Muscle layer of colon (tissue), 2 donors: ENCODE results near the gene CFI.

Experiments
- H3K27ac ChIP-seq: one replicate; pipeline ENCODE4 v1.7.0; 2013; ENCODE audit warnings: low read depth, mild to moderate bottlenecking, low read length, moderate library complexity
- H3K27me3 ChIP-seq, 2 donors: one replicate each; pipeline ENCODE4 v1.7.0; 2013; ENCODE audit warnings: low read length in 2 of 2, mild to moderate bottlenecking in 2 of 2; ENCODE audit not compliant: insufficient read depth in 2 of 2, control insufficient read depth in 1 of 2
- H3K36me3 ChIP-seq: one replicate; pipeline ENCODE4 v1.7.0; 2013; ENCODE audit warnings: mild to moderate bottlenecking, low read length; ENCODE audit not compliant: insufficient read depth
- H3K4me1 ChIP-seq: one replicate; pipeline ENCODE4 v1.7.0; 2013; ENCODE audit warnings: mild to moderate bottlenecking, low read length; ENCODE audit not compliant: insufficient read depth
- H3K4me3 ChIP-seq, 2 donors: one replicate each; pipeline ENCODE4 v1.7.0; 2013; ENCODE audit warnings: low read length in 2 of 2, low read depth in 1 of 2, mild to moderate bottlenecking in 1 of 2, moderate library complexity in 1 of 2
- H3K9ac ChIP-seq: one replicate; pipeline ENCODE4 v1.7.0; 2013; ENCODE audit warnings: low read length
- H3K9me3 ChIP-seq: one replicate; pipeline ENCODE4 v1.7.0; 2013; ENCODE audit warnings: mild to moderate bottlenecking, low read length
- donor health status: abdominal sarcoma.
- donor health status: Adenocarcinoma of cecum.

The CFI gene

GRCh38 chr4:109801895-109802319 lies at the start of gene CFI:
CFI (minus strand) TSS chr4:109801999; CDS start chr4:109801971, 28 bp downstream.
- Histone ChIP-seq H3K9me3 (no peaks in the 10 kb centered on the region), H3K36me3 (no peaks in the 10 kb centered on the region), H3K27ac (no peak within 1 kb of the TSS), H3K4me3 (no peak within 1 kb of the TSS), H3K27me3 (no peaks in the 10 kb centered on the region), H3K9ac (no peak within 1 kb of the TSS), H3K4me1 (no peaks in the 10 kb centered on the region)

DNA sequence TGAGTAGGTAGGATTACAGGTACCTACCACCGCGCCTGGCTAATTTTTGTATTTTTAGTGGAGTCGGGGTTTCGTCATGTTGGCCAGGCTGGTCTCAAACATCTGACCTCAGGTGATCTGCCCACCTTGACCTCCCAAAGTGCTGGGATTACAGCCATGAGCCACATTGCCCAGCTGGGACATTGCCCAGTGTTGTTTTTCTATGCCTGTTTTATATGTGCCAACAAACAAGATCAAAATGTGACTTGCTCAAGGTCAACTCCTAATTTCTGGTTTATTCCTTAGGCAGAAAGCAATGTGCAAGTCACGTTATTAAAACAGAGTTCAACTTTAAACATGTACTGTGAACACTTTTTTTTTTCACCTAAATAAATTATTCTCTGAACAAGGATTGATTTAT lies 48.8 kb upstream of the CFI start:
- Histone ChIP-seq H3K27me3 (no peaks in the 10 kb centered on the region), H3K36me3 (no peaks in the 10 kb centered on the region), H3K27ac (no peak overlapping the region), H3K9me3 (no peaks in the 10 kb centered on the region), H3K9ac (no peak overlapping the region), H3K4me3 (no peak overlapping the region), H3K4me1 (no peaks in the 10 kb centered on the region)

DNA sequence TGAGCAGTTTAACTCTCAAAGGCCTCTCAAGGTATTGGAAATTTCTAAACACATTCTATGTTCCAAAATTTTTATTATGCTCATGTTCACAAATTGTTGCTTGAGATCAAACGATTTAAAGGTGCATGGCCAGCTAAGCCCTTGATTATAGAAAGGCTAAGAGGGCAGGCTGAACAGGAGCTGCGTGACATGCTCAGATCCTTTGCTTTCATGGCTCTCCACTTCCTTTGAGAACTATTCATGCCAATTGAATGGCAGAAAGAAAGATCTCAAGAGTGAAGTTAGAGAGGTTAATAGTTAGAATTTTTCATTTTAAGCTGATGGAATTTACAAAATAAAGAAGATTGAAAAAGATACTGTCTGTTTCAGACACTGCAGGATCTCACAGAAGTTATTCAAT lies 46.7 kb upstream of the CFI start:
- H3K27ac ChIP-seq, result no peak overlapping the region
- no peaks in the 10 kb centered on the region for H3K36me3 ChIP-seq

DNA sequence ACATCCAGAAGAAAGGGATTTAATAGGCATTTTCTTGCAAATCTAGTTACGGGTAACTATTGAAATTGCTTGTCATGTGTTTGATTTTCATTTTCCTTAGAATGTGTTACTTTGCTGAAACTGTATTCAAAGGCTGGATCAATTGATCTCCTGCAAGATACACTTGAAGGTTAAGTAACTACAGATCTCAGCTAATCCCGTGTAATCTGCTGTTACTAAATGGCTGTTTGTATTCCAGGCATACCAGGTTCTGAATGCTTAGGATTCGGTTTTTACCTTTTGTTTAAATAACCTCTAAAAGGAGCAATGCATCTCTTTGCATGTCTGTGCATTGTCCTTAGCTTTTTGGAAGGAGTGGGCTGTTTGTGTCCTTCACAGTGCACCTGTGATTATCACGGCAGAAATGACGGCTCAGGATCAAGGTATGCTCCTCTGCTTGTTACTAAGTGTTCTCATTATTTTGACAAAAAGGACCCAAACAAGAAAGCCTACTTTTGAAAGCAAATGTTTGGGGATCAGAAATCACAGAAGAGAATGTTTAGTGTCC lies 46.2 kb upstream of the CFI start, which contains the start of gene LRIT3:
LRIT3 (plus strand) TSS at position 212 of the 547 bp plus-strand sequence; CDS start at position 307, 95 bp downstream.
- Histone ChIP-seq H3K9ac (no peak within 1 kb of the TSS), H3K9me3 (no peaks in the 10 kb centered on the region), H3K4me1 (no peaks in the 10 kb centered on the region), H3K27ac (no peak within 1 kb of the TSS), H3K36me3 (no peaks in the 10 kb centered on the region), H3K27me3 (no peaks in the 10 kb centered on the region), H3K4me3 (no peak within 1 kb of the TSS)

More for the DNA sequence above, 46.7 kb upstream of the CFI start:
- no peaks in the 10 kb centered on the region for H3K27me3 ChIP-seq
- H3K4me3 ChIP-seq, result no peak overlapping the region
- no peaks in the 10 kb centered on the region for H3K4me1 ChIP-seq
- no peak overlapping the region for H3K9ac ChIP-seq
- H3K9me3 ChIP-seq, result no peaks in the 10 kb centered on the region

GRCh38 chr4:109846395-109847098 lies 44.7 kb upstream of the CFI start:
- no peaks in the 10 kb centered on the region for H3K4me1 ChIP-seq
- H3K27ac ChIP-seq, result no peak overlapping the region
- H3K4me3 ChIP-seq, result no peak overlapping the region
- H3K27me3 ChIP-seq, result no peaks in the 10 kb centered on the region
- H3K36me3 ChIP-seq, result no peaks in the 10 kb centered on the region
- H3K9me3 ChIP-seq, result no peaks in the 10 kb centered on the region
- no peak overlapping the region for H3K9ac ChIP-seq

- Histone ChIP-seq H3K4me3 (no peak overlapping the region), H3K36me3 (no peaks in the 10 kb centered on the region)
Measured at GRCh38 chr4:109836985-109837384, 35.2 kb upstream of the CFI start.

DNA sequence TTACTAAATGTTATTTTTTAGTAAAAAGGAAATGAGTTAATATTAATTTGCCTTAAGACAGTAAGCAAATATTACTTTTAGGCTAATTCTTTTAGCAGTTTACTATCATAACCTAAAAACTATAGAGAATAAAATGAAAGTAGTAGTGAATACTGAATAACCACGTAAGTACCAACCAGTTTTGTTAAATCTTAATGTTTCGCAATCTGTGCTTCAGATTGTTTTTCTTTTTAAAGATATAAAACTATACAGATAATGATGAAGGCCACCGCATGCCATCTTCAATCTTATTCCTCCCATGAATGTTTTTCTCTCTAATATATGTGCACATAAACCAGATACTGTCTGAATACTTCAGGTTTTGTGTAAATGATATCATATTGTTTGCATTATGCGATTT lies 32.0 kb upstream of the CFI start:
- H3K9ac ChIP-seq, result no peak overlapping the region
- no peak overlapping the region for H3K4me3 ChIP-seq
- H3K9me3 ChIP-seq, result no peaks in the 10 kb centered on the region
- no peaks in the 10 kb centered on the region for H3K4me1 ChIP-seq
- no peaks in the 10 kb centered on the region for H3K36me3 ChIP-seq
- no peak overlapping the region for H3K27ac ChIP-seq
- H3K27me3 ChIP-seq, result no peaks in the 10 kb centered on the region

More at GRCh38 chr4:109836985-109837384, 35.2 kb upstream of the CFI start:
- Histone ChIP-seq H3K9me3 (no peaks in the 10 kb centered on the region), H3K9ac (no peak overlapping the region), H3K27ac (no peak overlapping the region), H3K27me3 (no peaks in the 10 kb centered on the region), H3K4me1 (no peaks in the 10 kb centered on the region)

DNA sequence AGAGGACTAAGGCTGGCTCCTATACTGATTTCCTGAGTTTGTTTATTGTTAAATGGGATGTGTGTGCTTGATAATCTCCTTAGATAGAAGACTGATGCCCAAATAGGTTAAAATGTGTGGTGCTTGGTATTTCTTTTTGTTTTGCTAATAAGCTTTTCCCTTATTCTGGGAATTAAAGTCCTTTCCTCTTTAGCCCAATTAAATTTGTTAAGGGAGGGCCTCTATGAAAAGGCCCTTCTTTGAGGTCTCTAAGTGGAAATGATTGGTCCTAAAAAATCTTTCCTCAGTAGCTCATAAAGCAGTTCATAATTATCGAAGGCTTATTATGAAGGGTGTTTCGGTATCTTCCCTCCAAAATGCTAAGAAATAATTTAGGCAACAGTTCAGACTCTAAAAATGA lies 25.9 kb upstream of the CFI start, which contains the start of gene RRH:
RRH (plus strand) TSS at position 301 of the 400 bp plus-strand sequence; CDS start at position 357, 56 bp downstream.
- Histone ChIP-seq H3K27ac (no peak within 1 kb of the TSS), H3K9me3 (no peaks in the 10 kb centered on the region), H3K9ac (no peak within 1 kb of the TSS), H3K36me3 (peaks cover 7% of the 10 kb centered on the region), H3K4me3 (no peak within 1 kb of the TSS), H3K4me1 (no peaks in the 10 kb centered on the region), H3K27me3 (no peaks in the 10 kb centered on the region)

DNA sequence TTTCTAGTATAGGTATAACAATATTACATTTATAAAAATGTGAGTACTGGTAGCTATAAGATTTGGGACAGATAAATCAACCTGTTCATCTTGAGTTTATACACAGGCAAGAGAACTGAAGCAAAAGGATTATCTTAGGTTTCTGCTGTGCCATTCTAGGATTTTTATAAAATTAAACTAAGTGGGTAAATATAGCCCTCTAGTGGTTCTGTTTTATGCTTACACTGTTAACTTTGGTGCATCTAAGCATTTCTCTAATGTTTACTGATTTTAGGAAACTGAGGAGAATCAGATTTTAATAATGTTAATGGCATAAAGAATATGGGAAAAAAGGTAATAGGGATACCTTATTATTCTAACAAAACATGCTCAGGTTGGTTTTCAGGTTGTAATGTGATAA lies 24.9 kb upstream of the CFI start:
- H3K9me3 ChIP-seq, result no peaks in the 10 kb centered on the region
- no peaks in the 10 kb centered on the region for H3K27me3 ChIP-seq
- no peak overlapping the region for H3K4me3 ChIP-seq
- H3K36me3 ChIP-seq, result peaks cover 12% of the 10 kb centered on the region
- H3K4me1 ChIP-seq, result no peaks in the 10 kb centered on the region
- no peak overlapping the region for H3K27ac ChIP-seq
- H3K9ac ChIP-seq, result no peak overlapping the region

- Histone ChIP-seq H3K4me3 (no peak overlapping the region), H3K27ac (no peak overlapping the region), H3K4me1 (peaks cover 10% of the 10 kb centered on the region), H3K36me3 (peaks cover 39% of the 10 kb centered on the region), H3K9ac (no peak overlapping the region), H3K27me3 (no peaks in the 10 kb centered on the region), H3K9me3 (no peaks in the 10 kb centered on the region)
Measured at GRCh38 chr4:109821185-109821584, 19.4 kb upstream of the CFI start.

GRCh38 chr4:109820563-109820962 lies 18.8 kb upstream of the CFI start:
- Histone ChIP-seq H3K4me3 (no peak overlapping the region), H3K9me3 (no peaks in the 10 kb centered on the region), H3K27ac (no peak overlapping the region), H3K9ac (no peak overlapping the region), H3K4me1 (peaks cover 12% of the 10 kb centered on the region), H3K36me3 (peaks cover 39% of the 10 kb centered on the region), H3K27me3 (no peaks in the 10 kb centered on the region)

GRCh38 chr4:109818268-109818667 lies 16.5 kb upstream of the CFI start:
- H3K36me3 ChIP-seq, result peaks cover 33% of the 10 kb centered on the region

More at GRCh38 chr4:109818268-109818667, 16.5 kb upstream of the CFI start:
- H3K4me1 ChIP-seq, result peaks cover 17% of the 10 kb centered on the region
- H3K27me3 ChIP-seq, result no peaks in the 10 kb centered on the region
- no peak overlapping the region for H3K27ac ChIP-seq
- no peak overlapping the region for H3K9ac ChIP-seq
- no peak overlapping the region for H3K4me3 ChIP-seq
- no peaks in the 10 kb centered on the region for H3K9me3 ChIP-seq
